Hepatocyte (in vitro differentiated cells): ENCODE results near the gene PDE11A.

Source experiments
- EZH2 ChIP-seq: fragments of 200-600 bp; sonication (generic); IDR thresholded peaks from 2 replicates; pipeline ENCODE4 v1.6.1; 2016; ENCODE audit warnings: antibody characterized with exemption, mild to moderate bottlenecking, borderline replicate concordance
- EZH2phosphoT487 ChIP-seq: fragments of 200-600 bp; sonication (generic); IDR thresholded peaks from one replicate; pipeline ENCODE4 v1.6.1; 2018; ENCODE audit warnings: antibody characterized with exemption, mild to moderate bottlenecking, low read depth, moderate library complexity; ENCODE audit not compliant: unreplicated experiment, severe bottlenecking
- TF ChIP-seq, protein P1 (sequence below): fragments of 200-600 bp; sonication (generic); IDR thresholded peaks from 2 replicates; pipeline ENCODE4 v1.5.1; 2016; ENCODE audit warnings: antibody characterized with exemption, mild to moderate bottlenecking; ENCODE audit not compliant: poor library complexity

- TF ChIP-seq, protein P1, sequence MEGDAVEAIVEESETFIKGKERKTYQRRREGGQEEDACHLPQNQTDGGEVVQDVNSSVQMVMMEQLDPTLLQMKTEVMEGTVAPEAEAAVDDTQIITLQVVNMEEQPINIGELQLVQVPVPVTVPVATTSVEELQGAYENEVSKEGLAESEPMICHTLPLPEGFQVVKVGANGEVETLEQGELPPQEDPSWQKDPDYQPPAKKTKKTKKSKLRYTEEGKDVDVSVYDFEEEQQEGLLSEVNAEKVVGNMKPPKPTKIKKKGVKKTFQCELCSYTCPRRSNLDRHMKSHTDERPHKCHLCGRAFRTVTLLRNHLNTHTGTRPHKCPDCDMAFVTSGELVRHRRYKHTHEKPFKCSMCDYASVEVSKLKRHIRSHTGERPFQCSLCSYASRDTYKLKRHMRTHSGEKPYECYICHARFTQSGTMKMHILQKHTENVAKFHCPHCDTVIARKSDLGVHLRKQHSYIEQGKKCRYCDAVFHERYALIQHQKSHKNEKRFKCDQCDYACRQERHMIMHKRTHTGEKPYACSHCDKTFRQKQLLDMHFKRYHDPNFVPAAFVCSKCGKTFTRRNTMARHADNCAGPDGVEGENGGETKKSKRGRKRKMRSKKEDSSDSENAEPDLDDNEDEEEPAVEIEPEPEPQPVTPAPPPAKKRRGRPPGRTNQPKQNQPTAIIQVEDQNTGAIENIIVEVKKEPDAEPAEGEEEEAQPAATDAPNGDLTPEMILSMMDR: no peak
- TF ChIP-seq EZH2: no peak
- no peak for TF ChIP-seq EZH2phosphoT487
Measured at GRCh38 chr2:177740700-177741099, 331.9 kb downstream of the PDE11A start.
